Measurements from ENCODE around the gene HACD2.

GRCh38 chr3:123458255-123458654, 126.6 kb downstream of the HACD2 start:
- TF ChIP-seq MAX (CRISPR knock-in tag; IDR thresholded peaks at IDR 0.05) (no peak), HDGF (IDR thresholded peaks at IDR 0.05) (no peak), NRF1 (conservative IDR thresholded peaks at IDR 0.05 in 1 of 2, IDR thresholded peaks at IDR 0.05 in 1 of 2) (no peak), RBBP5 (IDR thresholded peaks at IDR 0.05; ENCODE audit: borderline replicate concordance, insufficient read depth, low read length, poor library complexity, severe bottlenecking) (no peak), ATF4 (CRISPR knock-in tag; IDR thresholded peaks at IDR 0.05) (no peak), GATA2 (CRISPR knock-in tag; IDR thresholded peaks at IDR 0.05) (no peak), AFF4 (CRISPR knock-in tag; IDR thresholded peaks at IDR 0.05) (no peak), POLR2A (conservative IDR thresholded peaks at IDR 0.05) (no peak), MXI1 (IDR thresholded peaks at IDR 0.05; ENCODE audit: low read depth, low read length) (no peak), TAL1 (IDR thresholded peaks at IDR 0.05) (no peak), TCF7 (IDR thresholded peaks at IDR 0.05; ENCODE audit: borderline replicate concordance) (no peak), ZNF133 (CRISPR knock-in tag; IDR thresholded peaks at IDR 0.05) (no peak), MYC (IDR thresholded peaks at IDR 0.05; ENCODE audit: low read depth, low read length) (no peak), MYC (CRISPR knock-in tag; IDR thresholded peaks at IDR 0.05; ENCODE audit: borderline replicate concordance, low read depth) (no peak)
